Smooth muscle cell of the brain vasculature (primary cell): Measurements from ENCODE around the gene GADD45B.
"Not testable (repeated sequence)": the region's sequence is repeated elsewhere in the genome, so short reads cannot be mapped to it uniquely, and the experiment has no call there.

Source experiments
- DNase-seq: peaks from one replicate; pipeline ENCODE4 v3.0.0-alpha.2; 2012; ENCODE audit warnings: low read depth, low spot score

The GADD45B gene

DNA sequence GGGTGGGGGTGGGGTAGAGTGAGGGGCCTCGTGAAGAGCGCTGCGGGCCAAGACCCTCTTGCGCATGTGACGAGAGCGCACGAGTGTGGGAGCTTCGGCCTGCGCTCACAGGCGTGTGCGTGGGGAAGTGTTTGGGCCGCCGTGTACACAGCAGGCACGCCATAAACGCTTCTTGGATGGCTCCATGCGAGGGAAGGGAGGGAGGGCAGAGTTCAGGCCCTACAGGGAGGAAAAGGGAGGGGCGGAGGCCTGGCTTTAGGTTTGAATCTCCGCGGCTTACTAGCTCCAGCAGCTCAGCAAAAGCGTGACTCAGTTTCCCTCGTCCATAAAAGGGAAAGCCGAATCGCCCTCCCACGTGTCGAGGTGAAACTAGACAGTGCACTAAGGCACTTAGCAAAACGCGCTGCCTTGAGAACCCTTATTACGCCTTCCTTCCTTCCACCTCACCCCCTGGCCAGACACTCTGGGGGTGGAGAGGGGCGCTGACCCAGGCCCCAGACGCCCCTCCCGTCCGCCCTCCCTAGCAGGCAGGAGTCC is 12.5 kb downstream of the GADD45B start:
- no peak for DNase-seq

DNA sequence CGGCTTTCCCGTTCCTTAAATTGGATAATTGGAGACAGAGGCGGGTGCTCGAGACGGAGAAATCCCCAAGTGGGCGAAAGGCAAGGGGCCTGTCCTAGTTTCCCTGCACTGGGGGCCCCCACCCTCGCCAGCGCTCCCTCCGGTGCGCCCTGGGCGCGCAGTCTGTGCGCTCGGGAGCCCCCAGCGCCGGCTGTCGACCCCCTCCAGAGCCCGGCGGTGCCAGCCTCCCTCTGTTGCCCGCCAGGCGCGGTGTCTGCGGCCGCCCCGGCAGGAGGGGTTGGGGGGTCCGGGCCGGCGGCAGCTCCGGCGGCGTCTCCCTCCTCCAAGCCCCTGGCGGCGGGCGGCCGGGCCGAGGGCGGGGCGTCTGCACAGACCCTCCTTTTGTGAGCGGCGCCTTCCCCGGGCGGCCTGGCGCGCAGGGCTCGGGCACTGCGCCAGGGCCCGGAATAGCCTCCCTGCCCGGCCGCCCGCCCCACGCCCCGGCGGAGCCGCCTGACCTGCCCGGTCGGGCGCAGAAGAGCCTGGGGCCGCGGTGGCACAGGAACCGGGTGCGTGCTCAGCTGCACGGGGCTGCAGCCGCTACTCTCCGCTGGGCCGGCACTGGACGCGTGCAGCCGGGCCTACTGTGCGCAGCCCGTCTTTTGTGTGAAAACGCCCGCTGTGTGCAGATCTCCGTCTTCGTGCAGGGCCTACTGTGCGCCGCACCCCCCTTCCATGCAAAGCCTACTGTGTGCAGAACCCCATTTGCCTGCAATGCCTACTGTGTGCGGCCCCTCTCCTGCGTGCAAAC is 13.2 kb downstream of the GADD45B start:
- DNase-seq = no peak

DNA sequence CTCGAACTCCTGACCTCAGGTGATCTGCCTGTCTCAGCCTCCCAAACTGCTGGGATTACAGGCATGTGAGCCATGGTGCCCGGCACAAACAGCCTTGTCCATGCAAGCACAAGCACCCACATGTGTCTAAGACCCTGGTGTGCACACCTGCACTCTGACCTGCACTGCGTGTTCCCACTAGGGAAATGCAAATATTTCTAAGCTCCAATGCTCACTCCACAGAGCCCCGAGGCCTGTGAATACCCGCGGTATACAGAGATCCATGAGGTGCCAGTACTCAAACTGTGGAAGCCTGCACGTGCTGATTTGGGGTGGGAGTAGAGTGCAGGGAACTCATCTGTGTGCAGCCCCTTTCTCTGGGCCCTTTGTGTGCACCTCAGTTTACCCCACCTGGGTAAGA is 14.7 kb downstream of the GADD45B start:
- DNase-seq = no peak

DNA sequence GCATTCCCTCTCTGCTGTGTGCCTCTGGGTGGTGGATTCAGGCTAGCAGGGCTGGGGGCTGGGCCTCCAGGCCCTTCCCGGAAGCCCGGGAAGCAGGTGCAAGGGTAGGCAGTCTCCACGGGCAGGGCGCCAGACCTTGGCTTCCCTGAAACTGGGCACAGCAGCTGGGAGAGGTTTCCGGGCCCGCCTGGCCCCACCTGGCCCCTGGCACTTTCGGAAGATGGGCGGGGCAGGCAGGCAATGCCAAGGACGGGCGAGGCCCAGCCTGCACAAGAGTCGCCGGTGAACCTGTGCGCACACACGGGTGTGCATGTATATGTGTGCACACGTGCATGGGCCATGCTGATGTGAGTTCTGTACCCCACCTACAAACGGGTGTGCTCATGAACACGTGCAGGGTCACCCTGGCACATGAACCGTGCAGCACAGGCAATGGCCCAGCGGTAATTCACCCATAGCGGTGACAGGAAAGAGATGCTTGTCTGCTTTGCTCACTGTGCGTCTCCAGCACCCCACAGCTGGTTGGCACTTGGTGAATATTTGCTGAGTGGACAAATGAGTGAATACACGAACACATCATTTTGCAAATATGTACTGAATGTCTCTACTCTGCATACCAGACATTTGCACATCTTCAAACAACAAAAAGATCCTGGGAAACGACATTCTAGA is 15.3 kb downstream of the GADD45B start:
- DNase-seq = no peak

DNA sequence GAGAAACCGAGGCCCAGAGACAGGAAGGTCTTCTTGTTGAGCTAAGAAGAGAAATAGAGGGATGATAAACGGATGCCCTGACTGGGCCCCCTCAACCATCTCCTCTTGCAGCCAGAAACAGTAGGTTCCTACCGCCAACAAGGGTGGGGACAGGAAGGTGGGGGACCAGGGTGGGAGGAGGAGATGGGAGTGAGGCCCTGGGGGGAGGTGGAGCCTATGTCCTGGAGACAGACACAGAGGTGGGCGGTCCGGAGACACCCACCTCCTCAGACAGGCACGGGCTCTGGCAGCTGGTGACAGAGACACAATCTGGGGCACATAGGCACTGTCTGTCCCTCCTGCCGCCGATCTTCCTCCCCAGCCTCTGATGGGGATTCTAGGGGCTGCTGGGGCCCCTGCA is 16.9 kb downstream of the GADD45B start:
- no peak for DNase-seq

DNA sequence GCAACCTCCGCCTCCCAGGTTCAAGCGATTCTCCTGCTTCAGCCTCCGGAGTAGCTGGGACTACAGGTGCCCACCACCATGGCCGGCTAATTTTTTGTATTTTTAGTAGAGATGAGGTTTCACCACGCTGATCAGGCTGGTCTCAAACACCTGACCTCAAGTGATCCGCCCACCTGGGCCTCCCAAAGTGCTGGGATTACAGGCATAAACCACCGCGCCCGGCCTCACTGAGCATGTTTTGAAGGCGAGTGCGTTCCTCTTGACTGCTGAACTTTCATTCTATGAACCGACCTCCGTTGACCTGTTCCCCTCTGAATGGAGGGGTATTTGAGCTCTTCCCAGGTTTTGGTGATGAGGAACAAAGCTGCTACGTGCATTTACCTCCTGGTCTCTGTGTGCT is 17.5 kb downstream of the GADD45B start:
- DNase-seq = not testable (repeated sequence)

DNA sequence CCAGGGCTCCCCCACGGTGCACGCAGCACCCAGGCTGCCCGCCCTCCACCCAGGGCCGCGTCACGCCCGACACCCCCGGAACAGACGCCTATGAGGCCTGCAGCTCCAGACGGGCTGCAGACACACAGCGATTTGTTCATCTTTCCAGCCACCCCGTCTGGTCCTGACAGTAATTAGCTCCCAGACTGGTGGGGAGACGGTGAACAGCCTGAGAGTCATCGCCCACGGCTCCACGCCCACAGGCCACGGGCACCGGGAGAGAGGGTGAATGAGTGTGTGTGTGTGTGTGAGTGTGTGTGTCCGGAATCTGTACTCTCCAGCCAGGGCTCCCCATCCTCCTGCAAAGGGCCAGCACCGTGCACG is 18.1 kb downstream of the GADD45B start:
- DNase-seq = no peak

DNA sequence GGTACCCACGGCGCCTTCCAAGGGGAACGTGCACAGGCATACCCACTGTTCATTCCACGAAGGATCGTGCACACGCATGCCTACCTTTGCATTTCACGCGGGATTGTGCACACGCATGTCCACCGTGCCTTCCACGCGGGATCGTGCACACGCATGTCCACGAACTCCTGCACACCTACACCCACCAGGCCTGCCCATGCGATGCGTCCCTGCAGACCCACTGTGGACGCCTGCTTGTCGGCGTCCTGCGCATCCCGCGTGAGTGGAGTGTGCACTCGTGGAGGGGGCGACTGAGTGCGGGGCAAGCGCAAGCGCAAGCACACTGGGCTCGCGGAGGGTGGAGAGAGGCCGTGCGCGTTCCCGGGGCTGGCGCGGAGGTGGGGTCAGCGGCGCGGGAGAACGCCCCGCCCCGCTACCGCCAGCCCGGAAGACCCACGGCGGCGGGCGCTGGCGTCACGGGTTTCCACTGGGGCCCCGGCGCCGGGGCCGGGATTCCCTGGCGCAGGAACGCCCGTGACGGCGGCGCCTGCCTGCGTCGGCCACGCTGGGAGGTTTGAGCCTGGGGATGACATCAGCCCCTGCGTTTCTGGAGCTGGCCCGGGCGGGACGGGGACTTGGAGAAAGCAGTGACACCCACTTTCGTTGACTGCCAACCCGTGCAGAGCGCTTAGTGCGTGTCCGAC is 18.7 kb downstream of the GADD45B start:
- DNase-seq = no peak

DNA sequence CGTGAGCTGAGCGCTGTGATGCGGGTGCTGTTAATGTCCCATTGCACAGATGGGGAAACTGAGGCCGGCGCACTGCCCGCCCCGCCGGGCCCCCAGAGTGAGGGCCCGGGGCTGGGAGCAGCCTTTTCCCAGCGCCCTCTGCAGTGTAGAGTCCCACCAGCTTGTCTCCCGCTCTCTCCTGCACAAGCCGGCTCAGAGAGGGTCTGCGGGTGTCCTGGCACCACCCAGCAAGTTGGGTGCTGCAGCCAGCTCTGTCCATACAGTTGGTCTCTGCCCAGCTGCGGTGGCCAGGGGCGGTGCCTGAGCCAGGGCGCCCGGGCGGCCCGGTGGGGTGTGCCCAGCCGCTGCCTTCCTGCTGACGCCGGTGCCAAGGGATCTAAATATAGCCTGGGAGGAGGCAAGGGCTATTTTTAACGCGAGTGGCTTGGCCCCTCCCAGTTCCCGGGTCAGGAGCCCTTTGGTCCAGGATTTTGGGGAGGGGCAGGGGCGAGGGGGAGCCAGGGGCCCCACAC is 19.3 kb downstream of the GADD45B start:
- DNase-seq = no peak

DNA sequence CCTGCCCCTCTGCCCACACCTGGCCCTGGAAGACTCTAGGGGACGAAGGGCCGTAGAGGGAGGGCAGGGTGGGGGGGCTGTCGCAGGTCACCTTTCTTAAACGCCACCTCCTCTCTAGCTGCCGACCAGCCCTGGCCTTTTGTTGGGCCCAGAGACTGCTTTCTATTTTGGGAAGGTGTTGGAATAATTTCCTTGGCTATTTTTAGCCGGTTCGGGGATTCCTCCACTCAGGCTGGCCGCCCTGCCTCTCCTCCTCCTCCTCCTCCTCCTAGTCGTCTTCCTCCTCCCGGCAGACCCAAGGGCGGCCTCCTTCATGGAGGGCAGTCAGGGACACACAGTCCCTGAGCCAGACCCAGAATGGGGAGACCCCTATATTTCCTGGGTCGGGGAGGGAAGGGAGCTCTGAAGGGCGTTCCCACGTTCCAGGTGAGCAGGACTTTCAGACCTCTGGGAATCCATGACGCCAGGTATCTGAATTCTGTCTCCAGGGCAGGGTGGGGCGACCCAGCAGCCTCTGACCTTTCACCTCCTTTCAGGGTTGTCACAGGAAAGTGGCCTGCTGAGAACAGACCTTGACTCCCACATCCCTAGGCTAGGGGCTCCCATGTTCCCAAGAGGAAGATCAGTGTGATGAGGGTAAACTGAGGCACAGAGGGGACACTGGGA is 19.9 kb downstream of the GADD45B start:
- no peak for DNase-seq

DNA sequence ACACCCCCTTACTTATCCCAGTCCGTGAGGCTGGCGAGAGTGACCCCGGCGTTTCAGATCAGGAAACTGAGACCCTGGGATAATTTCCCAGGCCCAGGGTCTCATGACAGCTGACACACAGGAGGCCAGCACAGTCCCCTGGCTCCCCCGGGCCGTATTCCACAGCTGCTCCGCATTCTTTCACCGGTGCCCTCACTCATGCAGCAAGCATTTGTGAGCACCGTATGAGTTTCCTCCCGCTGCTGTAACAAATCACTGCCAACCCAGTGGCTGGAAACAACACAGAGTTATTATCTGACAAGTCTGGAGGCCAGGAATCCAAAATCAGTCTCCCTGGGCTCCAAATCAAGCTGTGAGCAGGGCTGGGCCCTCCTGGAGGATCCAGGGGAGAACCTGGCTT is 21.3 kb downstream of the GADD45B start:
- no peak for DNase-seq

DNA sequence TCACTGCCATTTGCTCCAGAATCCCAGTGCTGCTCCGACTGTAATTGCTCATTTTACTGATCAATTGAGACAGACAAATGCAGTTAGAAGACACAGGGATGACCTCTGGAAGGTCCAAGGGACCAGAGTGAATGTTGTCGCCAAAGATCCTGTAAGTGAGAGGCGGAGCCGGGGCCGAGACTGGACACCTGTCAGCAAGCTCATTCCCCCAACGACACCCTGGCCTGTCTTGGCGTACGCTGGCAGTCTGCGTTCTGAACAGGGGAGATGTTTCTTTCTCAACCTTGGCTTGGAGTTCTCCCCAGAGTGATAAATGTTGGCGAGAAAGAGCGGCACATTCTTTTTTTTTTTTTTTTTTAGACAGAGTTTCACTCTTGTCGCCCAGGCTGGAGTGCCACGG is 24.2 kb downstream of the GADD45B start:
- no peak for DNase-seq

DNA sequence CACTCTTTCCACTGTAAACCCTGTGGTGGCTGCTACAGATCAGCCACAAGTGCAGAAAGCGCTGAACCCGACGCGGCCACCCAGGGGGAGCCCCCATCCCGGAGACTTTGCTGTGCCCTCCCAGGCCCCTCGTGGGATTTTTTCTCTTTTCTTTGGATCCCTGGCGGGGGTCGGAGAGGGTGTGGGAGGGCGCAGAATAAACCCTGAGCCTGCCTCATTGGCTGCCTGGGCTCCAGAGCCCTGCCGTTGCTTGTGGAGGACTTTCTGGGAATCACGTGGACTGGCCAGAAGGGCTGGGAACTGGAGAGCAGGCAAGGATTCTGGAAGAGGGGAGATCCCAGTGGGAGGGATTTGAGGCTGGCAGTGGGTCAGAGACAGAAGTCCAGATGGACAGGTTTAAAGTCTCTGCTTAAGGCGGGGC is 24.9 kb downstream of the GADD45B start:
- DNase-seq = no peak

DNA sequence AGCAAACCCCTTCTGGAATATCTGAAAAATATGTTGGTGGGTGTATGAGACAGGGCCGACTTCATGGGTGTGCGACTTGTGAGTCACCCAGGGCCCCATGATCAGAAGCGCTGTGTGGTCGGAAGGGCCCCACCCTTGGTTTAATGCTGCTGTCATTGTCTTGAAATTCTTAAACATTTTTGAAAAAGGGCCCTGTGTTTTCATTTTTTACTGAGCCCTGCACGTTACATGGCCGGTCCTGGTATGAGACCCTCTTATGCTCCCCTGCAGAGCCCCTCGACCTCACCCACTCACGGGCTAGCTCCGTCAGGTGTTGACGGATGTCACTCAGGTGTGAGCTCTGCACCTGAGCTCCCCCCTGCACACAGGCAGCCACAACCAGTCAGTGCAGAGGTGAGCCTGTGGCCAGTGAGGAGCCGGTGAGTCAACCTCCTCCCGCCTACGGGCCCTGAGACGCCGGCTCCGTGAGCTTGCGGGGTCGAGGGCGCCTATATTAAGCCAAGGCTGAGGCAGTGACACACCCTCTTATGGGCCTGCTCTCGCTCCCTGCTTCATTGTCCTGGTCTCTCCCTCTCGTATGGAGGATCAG is 27.7 kb downstream of the GADD45B start:
- DNase-seq = no peak

DNA sequence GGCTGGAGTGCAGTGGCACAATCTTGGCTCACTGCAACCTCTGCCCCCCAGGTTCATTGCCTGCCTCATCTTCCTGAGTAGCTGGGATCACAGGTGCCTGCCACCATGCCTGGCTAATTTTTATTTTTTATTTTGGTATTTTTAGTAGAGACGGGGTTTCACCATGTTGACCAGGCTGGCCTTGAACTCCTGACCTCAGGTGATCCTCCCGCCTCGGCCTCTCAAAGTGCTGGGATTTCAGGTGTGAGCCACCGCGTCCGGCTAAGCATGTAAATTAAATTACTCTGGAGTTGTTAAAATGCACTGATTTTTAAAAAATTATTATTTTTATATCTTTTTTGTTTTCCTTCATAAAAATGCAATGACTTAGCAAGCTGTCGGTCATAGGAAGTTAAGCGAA is 30.7 kb downstream of the GADD45B start:
- not testable (repeated sequence) for DNase-seq

DNA sequence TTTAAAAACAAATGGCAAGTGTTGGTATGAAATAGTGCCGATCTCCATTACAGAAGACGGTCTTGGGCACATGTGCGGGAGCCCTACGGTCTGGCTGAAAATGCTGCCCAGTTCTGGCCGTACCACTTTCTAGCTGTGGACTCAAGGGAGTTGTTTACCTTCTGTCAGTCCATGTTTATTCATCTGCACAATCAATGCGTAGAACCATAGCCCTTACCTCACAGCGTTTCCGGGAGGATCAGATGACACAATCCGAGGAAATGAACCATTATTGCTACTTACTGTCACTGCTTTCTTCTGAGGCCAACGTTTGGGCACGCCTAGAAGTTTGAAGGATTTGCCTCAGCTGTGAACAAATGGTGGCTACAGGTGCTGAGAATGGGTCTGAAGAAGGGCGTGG is 31.2 kb downstream of the GADD45B start:
- DNase-seq = no peak

DNA sequence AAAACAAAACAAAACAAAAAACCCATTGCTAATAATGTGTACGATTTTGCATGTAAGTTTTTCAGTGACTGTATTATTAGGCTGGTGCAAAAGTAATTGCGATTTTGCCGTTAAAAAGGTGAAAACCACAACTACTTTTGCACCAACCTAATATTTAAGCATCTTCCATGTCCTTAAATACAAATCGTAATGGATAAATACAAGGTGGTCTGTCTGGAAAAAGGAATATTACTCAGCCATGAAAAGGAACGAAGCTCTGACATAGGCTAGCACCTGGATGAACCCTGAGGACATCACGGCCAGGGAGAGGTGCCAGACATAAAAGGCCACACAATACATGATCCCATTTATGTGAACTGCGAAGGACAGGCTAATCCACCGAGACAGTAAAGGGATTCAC is 33.2 kb downstream of the GADD45B start:
- DNase-seq = no peak

DNA sequence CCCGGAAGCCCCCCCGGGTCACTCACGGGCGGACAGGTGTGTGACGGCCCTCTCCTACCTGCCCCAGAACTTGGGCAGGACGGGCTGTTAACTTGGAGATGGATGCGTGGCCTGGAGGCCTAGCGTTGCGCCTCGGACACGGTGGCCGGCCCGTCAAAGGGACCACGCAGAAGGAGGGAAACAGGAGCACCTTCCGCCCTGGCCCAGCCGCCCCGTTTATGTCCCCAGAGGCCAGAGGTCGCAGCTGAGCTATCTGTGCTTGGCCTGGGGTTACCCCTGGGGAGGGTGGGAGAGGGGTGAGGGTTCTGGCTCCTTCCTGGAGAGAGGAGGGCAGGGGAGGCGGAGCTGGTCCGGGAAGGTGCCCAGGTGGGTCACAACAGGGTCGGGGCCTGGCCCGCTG is 35.6 kb downstream of the GADD45B start:
- no peak for DNase-seq

DNA sequence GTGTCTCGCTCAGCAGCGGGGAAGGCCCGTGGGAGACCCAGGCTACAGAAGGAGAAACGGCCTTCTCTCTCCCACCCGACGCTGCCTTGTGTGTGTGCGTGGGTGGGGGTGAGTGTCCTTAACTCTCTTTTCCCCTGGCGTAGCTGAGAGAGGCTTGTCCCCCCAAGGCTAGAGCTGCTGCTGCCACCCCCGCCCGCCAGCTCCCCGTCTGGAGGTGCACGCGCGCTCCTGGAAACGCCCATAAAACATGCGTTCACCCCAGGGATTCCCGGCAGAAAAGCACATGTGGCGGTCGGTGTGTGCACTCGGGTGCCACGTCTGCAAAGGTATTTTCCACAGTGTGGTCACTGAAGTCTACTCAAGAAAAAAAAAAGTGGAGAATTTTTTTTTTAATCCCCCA is 36.1 kb downstream of the GADD45B start:
- no peak for DNase-seq

DNA sequence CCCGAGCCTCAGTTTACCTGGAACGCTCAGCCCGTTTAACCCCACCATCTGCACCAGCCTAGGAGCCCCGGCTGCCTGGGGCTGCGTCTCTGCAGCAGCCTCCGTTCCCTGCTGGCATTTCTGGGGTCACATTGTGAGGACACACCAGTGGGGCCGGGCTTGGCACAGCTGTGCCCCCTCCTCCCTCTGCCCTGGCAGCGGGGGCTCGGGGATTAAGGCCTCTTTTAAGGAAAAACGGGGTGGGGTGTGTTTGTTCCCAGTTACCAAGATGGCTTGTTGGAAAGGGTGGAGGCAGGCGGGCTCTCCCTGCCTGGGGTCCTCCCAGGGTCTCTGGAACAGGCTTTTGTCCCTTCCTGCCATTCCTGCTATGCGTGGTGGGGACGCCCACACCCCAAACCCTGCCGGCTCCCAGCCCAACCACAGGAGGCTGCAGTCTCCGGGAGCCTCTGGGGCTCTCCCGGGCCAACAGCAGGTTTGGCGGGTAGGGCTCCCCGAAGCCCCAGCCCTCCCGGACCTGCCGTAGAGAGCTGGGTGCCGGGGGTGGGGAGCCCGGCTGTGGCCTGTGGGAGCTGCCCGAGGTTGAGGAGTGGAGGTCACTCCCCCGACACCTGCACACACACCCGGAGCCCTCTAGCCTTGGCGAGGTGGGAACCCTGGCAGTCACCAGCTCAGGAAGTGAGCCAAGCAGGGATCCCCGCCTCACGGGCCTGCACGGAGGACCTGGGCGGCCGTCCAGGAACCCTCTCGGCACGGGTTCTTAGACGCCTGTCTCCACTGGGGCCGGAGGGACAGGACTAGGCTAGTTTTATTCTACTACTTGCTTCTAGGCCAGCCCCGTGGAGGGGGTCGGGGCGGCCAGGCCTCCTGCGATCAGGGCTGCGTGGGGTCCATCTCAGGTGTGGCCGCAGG is 36.9 kb downstream of the GADD45B start:
- no peak for DNase-seq
